Right lobe of liver (tissue), 6 donors: ENCODE results near the gene THBS3. TPM values are rescaled to one million over a fixed set of nuclear protein-coding genes. Genes with fewer than 3 reads are reported as not detected.
"Not testable (repeated sequence)": the region's sequence is repeated elsewhere in the genome, so short reads cannot be mapped to it uniquely, and the experiment has no call there.

ENCODE experiments used
- ATAC-seq, 4 donors: fragments of 200-7000 bp; cut with Tn5 transposase; one replicate each; pipeline ENCODE4 v1.9.1; 2020; ENCODE audit warnings: mild to moderate bottlenecking in 4 of 4, moderate library complexity in 4 of 4
- DNase-seq, 3 donors: peaks; one replicate each; pipeline ENCODE4 v3.0.0-alpha.2; 2020
- H3K27ac ChIP-seq, 3 donors: fragments of 200-600 bp; one replicate each; pipeline ENCODE4 v1.8.0; 2022
- H3K27me3 ChIP-seq, 2 donors: fragments of 200-600 bp; one replicate each; pipeline ENCODE4 v1.8.0; 2022
- H3K36me3 ChIP-seq, 4 donors: fragments of 200-600 bp; sonication (generic) in 1 of 4; one replicate each; pipeline versions ENCODE4 v1.5.1 to v1.8.0; 2017 to 2022; ENCODE audit warnings: control low read depth in 1 of 4
- H3K4me1 ChIP-seq, 4 donors: fragments of 200-600 bp; sonication (generic) in 1 of 4; one replicate each; pipeline versions ENCODE4 v1.5.1 to v1.8.0; 2017 to 2022; ENCODE audit warnings: control low read depth in 1 of 4
- H3K4me3 ChIP-seq, 3 donors: fragments of 200-600 bp; one replicate each; pipeline ENCODE4 v1.8.0; 2022
- H3K9me3 ChIP-seq, 4 donors: fragments of 200-600 bp; sonication (generic) in 1 of 4; one replicate each; pipeline versions ENCODE4 v1.5.1 to v1.8.0; 2017 to 2022; ENCODE audit warnings: control low read depth in 1 of 4
- CTCF ChIP-seq, 4 donors: fragments of 200-600 bp in 3 of 4; fragments of 450-650 bp in 1 of 4; IDR thresholded peaks; one replicate each; pipeline versions ENCODE4 v1.5.1 to v1.8.0; 2016 to 2022; ENCODE audit warnings: antibody characterized with exemption in 4 of 4, mild to moderate bottlenecking in 2 of 4
- POLR2A ChIP-seq: fragments of 450-650 bp; IDR thresholded peaks from one replicate; pipeline ENCODE4 v1.6.1; 2017; ENCODE audit warnings: antibody characterized with exemption, mild to moderate bottlenecking
- WGBS: methylation state at CpG from one replicate; pipeline ENCODE4 v1.1.6; 2018; ENCODE audit warnings: low coverage, low lambda C conversion rate; ENCODE audit not compliant: insufficient coverage; ENCODE audit errors: missing lambda C conversion rate; 5-methylcytosine and 5-hydroxymethylcytosine counted together
- intact Hi-C, 2 donors: fragments of 100-400 bp; cut with DNase I; formaldehyde crosslinking; loops; one replicate each; pipeline versions ENCODE4 v1.11.2 to v1.14.1; 2022
- microRNA counts: library from miRNA; unstranded; fragments of <30 nt; microRNA quantifications from one replicate; lab custom pipeline; 2016
- small RNA-seq, 2 experiments: library from RNA; depleted of rRNA; stranded (forward); fragments of <200 nt; gene quantifications; one replicate each; pipeline ENCODE3, GENCODE V24; 2016
- total RNA-seq, 6 experiments: library from RNA; depleted of rRNA in 2 of 6; stranded (reverse); fragments of >200 nt in 2 of 6; fragmentation: NEBNext Ultra II Directional in 3 of 6; extraction: Animal tissue kit (Norgen Biotek cat#: 25700) in 3 of 6; gene quantifications; one replicate each; pipeline versions ENCODE4 v1.1.0 to v1.2.4, GENCODE V29; 2016 to 2023
- donor health status: DM: no; HTN: yes; CAD: no.
- donor health status: DM: no; HTN: no; CAD: no.
- donor health status: DM: no; HTN: no; CAD: no.
- donor health status: DM: no; HTN: yes; CAD: no.
- donor health status: DM: no; HTN: yes; CAD: no.

Gene THBS3
- total RNA-seq, 6 experiments from 2014 or later: 4.0 to 14.4 (median 10.5) TPM

GRCh38 chr1:155158991-155159390 is 48.7 kb downstream of the THBS3 start:
- Histone ChIP-seq H3K27ac (no peak overlapping the region), H3K4me3 (no peak overlapping the region), H3K4me1 (no peaks in the 10 kb centered on the region), H3K36me3 (no peaks in the 10 kb centered on the region), H3K27me3 (no peaks in the 10 kb centered on the region), H3K9me3 (no peaks in the 10 kb centered on the region)
- no peak for TF ChIP-seq CTCF (IDR thresholded peaks at IDR 0.05)
- no peak for TF ChIP-seq POLR2A
- DNase-seq: no peak
- intact Hi-C loops: no loop called here
- 81% methylated on average over 1 of the region's 1 CpG for WGBS
- no peak for ATAC-seq

GRCh38 chr1:155155996-155156643 is 51.6 kb downstream of the THBS3 start:
- H3K27ac ChIP-seq, H3K27me3 ChIP-seq, H3K4me3 ChIP-seq, DNase-seq, H3K9me3 ChIP-seq, H3K4me1 ChIP-seq, H3K36me3 ChIP-seq, intact Hi-C loops, ATAC-seq: not testable (repeated sequence)
- 53% methylated on average over 2 of the region's 3 CpGs for WGBS

MicroRNAs within 50 kb of the gene (microRNA counts, 767-probe panel; counts per million panel counts)
- 237 counts per million for microRNA hsa-miR-92b-3p (lab: Ali Mortazavi, UCI)

Small RNA genes within 50 kb of the gene (small RNA-seq; reads per million reads assigned to genes)
- gene HMGN2P18: 0 reads per million in 2 experiments

Other genes starting within 250 kb of the THBS3 start
- 10 to 100 TPM in 4 of 6 experiments, 1 to 10 TPM in 2; 9.1 to 13.5 (median 10.9) TPM for gene PYGO2, start 246.1 kb downstream of the THBS3 start, total RNA-seq
- 100 to 1,000 TPM in 1 of 6 experiments, 10 to 100 TPM in 5; 44.6 to 108 (median 75.3) TPM for gene SHC1, start 237.2 kb downstream of the THBS3 start, total RNA-seq
- gene CKS1B, start 233.2 kb downstream of the THBS3 start, total RNA-seq: 10 to 100 TPM; 14.9 to 51.7 (median 23.1) TPM
- gene FLAD1, start 224.6 kb downstream of the THBS3 start, total RNA-seq: 10 to 100 TPM; 18.3 to 33.1 (median 24.6) TPM
- not detected for gene LENEP, start 214.3 kb downstream of the THBS3 start, total RNA-seq
- 10 to 100 TPM; 35.0 to 83.8 (median 38.8) TPM for gene ZBTB7B, start 205.1 kb downstream of the THBS3 start, total RNA-seq
- 1 to 10 TPM in 1 of 6 experiments, under 1 TPM in 4, not detected in 1; 0.72 to 1.4 (median 0.81) TPM for gene DCST2, start 174.1 kb downstream of the THBS3 start, total RNA-seq
- not detected for gene DCST1, start 174.1 kb downstream of the THBS3 start, total RNA-seq
- gene ADAM15, start 156.6 kb downstream of the THBS3 start, total RNA-seq: 10 to 100 TPM; 16.2 to 33.9 (median 26.4) TPM
- 1 to 10 TPM; 2.3 to 6.4 (median 3.0) TPM for gene EFNA4, start 144.2 kb downstream of the THBS3 start, total RNA-seq
- 1 to 10 TPM in 4 of 6 experiments, under 1 TPM in 2; 0.26 to 4.0 (median 2.5) TPM for gene EFNA3, start 129.1 kb downstream of the THBS3 start, total RNA-seq
- 100 to 1,000 TPM in 5 of 6 experiments, 10 to 100 TPM in 1; 87.5 to 419 (median 196) TPM for gene EFNA1, start 80.0 kb downstream of the THBS3 start, total RNA-seq
- gene SLC50A1, start 72.0 kb downstream of the THBS3 start, total RNA-seq: 10 to 100 TPM; 16.2 to 28.1 (median 24.4) TPM
- 100 to 1,000 TPM in 1 of 6 experiments, 10 to 100 TPM in 5; 50.4 to 106 (median 60.4) TPM for gene DPM3, start 67.4 kb downstream of the THBS3 start, total RNA-seq
- 100 to 1,000 TPM in 3 of 6 experiments, 10 to 100 TPM in 3; 85.5 to 145 (median 99.9) TPM for gene KRTCAP2, start 34.6 kb downstream of the THBS3 start, total RNA-seq
- gene TRIM46, start 34.0 kb downstream of the THBS3 start, total RNA-seq: under 1 TPM in 2 of 6 experiments, not detected in 4; 0.09 to 0.15 TPM
- gene MTX1, start 798 bp upstream of the THBS3 start, total RNA-seq: 10 to 100 TPM; 20.0 to 50.7 (median 23.9) TPM
- 10 to 100 TPM in 2 of 6 experiments, 1 to 10 TPM in 4; 7.2 to 13.0 (median 9.6) TPM for gene ENTREP3, start 47.6 kb upstream of the THBS3 start, total RNA-seq
- gene SCAMP3, start 54.5 kb upstream of the THBS3 start, total RNA-seq: 10 to 100 TPM; 27.9 to 63.4 (median 29.2) TPM
- gene CLK2, start 65.6 kb upstream of the THBS3 start, total RNA-seq: 10 to 100 TPM; 10.4 to 29.2 (median 20.2) TPM
- gene HCN3, start 69.6 kb upstream of the THBS3 start, total RNA-seq: 1 to 10 TPM in 4 of 6 experiments, under 1 TPM in 2; 0.56 to 1.6 (median 1.2) TPM
- gene PKLR, start 93.5 kb upstream of the THBS3 start, total RNA-seq: 10 to 100 TPM; 27.0 to 95.3 (median 36.1) TPM
- gene FDPS, start 101.0 kb upstream of the THBS3 start, total RNA-seq: 100 to 1,000 TPM in 4 of 6 experiments, 10 to 100 TPM in 2; 51.1 to 236 (median 171) TPM
- gene RUSC1, start 113.0 kb upstream of the THBS3 start, total RNA-seq: 10 to 100 TPM in 1 of 6 experiments, 1 to 10 TPM in 5; 4.6 to 12.7 (median 7.6) TPM